Stimulated activated CD8-positive, alpha-beta memory T cell treated with anti-CD3 and anti-CD28 coated beads, Interleukin-12 subunit alpha, Interleukin-12 subunit beta, amount 100 ng/mL, for 24 hours (primary cell): Measurements from ENCODE around the gene GAMT.
"Not testable (repeated sequence)": the region's sequence is repeated elsewhere in the genome, so short reads cannot be mapped to it uniquely, and the experiment has no call there.

ENCODE experiments used
- DNase-seq: peaks from one replicate; pipeline ENCODE4 v3.0.0-alpha.2; 2020; ENCODE audit errors: extremely low read depth

GAMT gene

DNA sequence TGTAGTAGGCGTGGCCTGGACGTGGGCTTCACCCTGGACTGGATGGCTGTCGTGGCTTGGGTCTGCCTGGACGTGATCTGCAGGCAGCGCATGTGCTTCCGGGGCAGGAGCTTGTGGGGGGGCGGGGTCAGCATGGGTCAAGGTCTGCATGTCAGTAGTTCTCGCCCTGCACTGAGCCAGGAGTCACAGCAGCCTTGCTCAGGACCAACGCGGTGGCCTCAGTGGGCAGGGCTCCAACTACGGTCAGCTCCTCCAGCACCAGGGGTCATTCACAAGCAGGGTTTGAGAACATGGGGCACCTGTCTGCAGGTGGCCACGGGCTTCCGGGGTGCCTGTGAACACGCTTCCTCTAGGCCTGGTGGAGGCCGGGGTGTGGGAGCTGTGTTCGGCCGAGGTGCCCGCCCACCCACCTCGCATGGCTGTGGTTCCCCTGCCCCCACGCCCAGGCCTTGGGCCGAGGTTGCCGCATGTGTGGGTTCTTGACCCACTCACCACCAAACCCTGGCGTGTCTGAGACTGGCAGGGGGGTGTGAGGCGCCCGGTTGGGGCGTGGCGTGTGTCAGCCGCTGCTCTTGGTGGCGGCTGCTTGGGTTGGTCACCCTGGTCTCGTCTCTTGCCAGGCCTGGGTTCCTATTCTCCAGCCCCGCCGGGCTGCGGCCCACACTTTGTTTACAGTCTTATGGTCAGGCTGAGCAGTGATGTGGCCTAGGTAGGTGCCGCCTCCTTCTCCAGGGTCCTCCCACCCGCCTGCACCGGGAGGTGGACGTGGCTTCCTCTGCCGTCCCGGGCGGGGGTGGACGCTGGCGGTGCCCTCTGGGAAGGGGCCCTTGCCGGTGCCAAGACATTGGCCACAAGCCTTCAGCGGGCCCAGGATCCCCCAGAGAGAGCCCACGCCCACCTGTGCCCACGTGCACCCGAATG lies 32.0 kb upstream of the GAMT start:
- no peak for DNase-seq

DNA sequence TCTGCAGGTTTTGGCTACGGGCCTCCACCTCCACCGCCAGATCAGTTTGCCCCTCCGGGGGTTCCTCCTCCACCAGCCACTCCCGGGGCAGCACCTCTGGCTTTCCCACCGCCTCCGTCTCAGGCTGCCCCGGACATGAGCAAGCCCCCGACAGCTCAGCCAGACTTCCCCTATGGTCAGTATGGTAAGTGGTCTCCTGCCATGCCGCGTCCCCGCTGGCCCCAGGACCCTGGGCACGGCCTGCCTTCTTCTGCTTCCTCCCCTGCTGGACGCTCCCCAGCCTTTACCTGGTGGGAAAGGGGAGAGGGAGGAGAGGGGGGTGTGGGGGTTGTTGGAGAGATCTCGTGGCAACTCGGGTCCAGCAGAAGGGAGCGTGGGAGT lies 31.2 kb upstream of the GAMT start:
- DNase-seq, result no peak

DNA sequence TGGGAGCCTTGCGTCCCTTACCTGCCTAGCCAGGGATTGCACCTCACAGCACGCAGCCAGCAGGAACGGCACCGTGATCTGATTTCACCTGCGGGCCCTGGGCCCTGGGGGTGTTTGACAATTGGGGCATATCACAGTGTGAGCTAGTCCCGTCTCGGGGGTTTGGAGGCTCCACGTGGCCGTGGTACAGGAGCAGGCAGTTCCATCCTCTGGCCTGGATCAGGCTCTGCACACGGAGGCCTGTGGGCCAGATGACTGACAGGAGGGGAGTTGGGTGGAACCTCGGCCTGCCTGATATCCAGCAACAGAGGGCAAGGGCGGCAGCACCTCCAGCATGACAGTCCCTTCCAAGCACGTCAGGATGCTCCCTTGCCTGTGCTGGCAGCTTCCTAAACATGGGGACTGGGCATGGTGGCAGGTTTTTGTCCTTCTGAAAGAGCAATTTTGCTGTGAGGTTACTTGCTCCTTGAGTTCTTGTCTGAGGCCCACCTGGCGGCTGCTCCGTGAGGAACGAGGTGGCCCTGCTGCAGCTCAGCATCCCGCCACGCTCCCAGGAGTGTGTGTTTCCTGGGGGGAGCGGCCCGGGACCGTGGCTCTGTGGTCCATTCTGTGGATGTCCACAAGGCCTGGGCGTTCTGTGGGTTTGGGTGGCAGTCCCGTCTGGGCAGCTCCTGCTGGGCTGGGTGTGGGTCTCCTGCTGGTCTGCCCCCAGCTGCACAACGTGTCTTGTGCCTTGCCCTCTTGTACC lies 30.6 kb upstream of the GAMT start:
- no peak for DNase-seq

DNA sequence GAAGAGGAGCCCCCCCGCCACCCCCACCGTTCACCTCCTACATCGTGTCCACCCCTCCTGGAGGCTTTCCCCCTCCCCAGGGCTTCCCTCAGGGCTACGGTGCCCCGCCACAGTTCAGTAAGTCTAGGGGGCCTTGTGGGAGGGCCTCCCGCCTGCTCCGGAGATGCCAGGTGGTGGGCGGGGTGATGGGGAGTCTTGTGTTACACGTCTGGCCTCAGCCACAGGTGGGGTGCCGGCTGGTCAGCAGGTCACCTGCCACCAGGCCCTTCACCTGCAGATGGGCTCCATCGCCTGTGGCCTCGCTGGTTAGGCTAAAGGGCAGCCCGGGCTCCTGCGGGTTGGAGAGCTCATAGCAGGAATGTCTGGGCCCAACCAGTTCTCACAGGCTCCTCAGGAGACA lies 28.9 kb upstream of the GAMT start:
- DNase-seq, result no peak

DNA sequence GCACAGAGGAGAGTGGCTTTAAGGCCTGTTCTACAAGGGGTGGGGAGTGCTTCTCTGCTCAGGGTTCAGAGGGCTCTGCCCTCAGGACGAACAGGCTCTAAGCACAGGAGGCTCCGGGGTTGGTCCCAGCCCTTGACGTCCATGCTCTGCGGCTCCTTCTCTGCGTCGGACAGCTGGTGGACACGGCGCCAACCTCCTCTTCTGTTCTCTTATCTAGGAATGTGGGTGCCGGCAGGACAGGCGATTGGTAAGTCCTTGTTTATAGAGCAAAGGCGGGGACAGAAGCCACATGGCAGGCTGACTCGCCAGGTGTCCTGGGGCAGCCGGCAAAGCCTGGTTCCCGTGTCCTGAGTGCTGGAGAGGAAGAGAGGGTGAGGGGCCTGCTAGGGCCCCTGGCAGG lies 28.4 kb upstream of the GAMT start:
- no peak for DNase-seq

DNA sequence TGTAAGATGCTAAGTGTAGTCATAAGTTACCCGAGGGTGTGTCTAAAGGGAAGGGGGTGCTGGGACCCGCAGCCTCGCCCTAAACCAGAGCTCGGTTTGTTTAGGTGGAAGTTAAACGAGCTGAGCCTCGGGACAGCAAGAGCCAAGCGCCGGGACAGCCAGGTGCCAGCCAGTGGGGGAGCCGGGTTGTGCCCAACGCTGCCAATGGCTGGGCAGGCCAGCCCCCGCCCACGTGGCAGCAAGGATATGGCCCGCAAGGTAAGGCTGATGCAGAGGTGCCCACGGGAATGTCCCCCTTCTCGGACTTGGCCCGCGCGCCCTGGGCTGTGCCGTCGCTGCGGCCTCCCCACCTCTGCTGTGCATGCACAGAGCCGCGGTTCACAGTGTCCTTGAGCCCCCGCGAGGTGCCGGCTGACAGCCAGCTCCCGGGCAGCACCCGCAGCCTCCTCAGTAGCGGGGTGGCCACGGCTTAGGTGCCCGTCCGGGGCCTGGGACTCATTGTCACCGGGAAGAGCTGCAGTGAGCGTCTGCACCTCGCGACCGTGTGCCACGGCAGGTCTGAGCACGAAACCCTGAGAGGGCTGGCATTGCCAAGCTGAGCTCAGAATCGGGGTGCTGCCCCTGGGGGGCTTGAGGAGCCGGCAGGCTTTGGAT lies 27.5 kb upstream of the GAMT start:
- no peak for DNase-seq

DNA sequence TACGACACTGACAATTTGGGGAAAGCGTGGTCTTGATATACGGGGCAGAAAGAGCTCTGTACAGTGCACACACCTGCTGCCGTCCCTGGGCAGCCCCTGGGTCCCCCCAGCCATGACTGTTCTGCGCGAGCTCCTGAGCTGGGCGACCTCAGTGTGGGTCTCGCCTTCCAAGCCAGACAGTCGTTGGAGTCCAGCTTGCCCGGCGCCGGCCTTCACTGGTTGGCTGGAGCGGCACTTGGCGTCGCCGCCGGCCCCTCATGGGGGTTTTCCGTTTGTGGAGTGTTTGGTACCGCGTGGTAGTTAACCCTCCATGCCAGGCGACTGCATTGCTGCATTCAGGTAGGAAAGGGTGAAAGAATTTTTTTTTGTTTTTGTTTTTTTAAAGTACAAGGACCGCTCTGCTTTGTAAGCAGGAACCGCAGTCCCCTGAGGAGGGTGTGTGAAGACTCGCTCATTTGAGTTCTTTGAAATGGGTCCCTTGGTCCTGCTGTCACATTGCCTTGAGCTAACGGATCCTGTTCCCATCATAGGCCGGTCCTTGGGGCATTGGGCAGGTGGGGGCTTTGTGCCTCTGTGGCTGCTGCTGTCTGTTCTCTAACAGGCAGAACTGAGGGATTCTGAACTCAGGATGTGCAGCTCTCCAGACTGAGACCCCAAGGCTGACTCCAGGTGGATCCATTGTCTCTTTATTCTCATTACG lies 26.0 kb upstream of the GAMT start:
- DNase-seq, result no peak

DNA sequence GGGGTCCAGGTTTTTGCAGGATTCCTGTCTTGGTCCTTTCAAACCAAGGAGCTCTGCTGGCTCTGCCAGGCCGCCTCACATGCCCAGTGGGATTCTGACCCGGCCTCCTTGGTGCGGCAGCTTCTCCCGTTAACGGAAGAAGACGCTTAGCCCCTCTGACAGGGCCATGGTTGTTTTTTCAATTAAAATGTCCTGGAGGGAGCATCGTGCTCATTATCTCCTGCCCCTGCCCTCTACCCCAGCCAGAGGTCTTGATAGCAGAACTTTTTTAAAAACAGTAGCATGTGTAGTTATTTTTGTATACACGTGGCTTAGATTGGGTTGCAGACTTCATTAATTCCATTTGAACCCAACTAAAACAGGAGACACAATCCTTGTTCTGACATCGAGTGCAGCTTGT lies 25.4 kb upstream of the GAMT start:
- DNase-seq, result no peak

DNA sequence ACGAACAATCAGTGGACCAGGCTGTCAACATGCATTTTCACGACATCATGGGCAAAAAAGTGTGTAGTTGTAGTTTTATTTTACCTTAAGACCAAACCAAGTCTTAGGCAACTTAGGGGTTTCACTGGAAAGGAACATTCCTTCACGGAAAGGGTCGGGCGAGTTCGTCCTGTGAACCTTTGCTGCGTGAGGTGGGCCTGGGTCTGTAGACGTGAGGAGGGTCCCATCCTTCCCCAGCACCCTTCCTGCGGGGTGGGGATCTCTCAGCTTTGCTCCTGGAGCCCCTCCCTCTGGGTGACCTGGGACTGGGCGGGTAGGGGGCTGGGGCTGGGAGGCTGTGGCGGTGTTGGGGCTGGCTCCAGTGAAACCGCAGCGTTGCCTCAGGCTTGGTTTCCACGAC lies 24.6 kb upstream of the GAMT start:
- no peak for DNase-seq

DNA sequence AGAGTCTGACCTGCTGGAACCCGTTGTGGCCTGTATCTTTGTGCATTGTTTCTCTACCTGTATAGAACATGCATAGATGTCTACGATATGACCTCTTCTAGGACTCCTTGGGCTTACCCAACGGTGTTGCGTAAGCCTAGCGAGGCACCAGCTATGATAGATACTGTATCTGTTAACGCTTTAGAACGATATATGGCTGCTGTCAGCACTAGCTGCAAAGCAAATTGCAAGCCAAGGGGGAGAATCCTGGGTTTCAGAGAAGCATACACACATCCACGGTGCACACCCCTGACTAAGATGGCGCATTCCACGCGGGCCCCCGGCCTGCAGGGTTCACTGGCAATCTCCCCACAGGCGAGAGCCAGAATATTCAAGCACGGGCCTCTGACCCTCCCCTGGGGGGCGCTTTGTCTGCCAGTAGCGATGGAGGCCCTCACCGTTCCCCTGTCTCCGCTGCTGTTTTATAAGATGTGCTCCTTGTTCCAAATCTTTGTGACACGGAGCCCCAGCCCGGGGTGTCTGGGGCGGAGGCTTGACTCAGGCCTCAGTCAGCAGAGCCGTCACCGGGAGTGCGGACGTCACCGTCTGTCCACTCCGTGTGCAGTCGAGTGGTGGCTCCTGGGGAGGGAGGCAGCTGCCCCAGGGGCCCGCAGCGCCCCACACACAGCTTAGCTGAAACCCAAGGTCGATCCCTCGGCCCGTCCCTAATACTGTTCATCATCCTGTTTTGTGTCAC lies 23.9 kb upstream of the GAMT start:
- DNase-seq, result no peak

DNA sequence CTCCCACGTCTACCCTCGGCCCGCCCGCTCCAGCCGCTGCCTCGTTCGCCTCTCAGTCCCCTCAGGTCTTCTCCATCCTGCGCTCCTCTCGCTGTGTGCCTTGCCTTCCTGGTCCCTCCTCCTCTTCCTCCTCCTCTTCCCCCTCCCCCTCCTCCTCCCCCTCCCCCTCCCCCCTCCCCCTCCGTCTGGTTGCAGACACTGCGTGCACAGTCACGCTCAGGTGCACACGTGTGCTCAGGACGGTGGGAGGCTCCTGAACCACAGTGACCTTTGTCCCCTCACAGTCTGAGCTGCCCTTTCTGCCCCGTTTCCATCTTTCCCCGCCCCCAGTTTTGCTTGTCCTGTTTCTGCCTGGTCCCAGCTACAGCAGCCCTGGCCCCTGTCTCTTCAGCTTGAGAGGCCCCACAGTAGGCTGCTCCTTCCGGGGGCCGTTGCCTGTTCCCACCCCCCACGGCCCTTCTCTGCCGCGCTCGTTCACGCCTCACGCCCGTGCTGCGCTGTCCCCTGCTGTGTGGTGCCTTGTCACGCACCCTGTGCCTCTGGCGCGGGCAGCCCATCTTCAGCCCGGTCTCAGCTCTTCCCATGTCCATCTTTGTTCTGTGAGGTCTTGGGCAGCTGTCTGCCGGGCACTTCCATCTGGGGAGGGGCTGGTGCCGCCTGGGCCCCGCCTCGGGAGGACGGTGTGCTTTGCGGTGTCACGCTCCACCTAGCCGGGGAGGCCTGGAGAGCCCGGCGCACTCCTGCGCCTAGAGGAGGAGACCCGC lies 23.0 kb upstream of the GAMT start:
- DNase-seq, result no peak

DNA sequence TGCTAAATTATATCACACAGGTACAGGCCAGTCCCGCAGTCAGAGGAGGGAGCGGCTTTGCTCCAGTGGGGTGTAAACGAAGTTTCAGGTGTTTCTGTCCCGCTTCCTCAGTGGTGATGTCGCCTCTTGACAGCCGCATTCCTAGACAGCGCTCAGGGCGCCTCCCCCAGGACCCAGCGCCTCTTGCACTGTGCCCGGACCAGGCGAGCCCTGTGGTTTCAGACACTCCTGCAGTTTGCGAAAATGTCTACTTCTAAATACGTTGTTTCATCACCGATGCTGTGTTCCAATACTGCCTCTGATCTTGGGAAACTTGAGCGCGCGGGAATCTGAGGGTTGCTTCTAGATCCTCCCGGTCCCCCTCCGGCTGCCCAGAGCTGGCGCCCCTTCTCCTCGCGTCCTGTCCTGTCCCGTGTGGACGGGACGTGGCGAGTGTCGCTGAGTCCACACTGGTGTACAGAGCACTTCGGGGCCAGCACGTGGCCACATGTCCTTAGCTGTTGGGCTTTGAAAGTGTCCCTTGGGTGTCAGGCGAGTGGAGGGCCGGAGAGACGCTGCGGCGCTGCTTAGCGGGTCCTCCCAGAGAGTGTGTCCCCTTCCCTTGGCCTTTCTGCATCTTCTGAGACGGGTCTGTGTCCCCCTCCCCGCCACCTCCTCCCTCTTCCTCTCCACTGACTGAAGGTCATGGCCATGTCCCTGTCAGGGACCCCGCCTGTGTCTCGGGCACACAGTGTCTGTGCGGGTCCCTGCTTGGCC lies 22.3 kb upstream of the GAMT start:
- no peak for DNase-seq

DNA sequence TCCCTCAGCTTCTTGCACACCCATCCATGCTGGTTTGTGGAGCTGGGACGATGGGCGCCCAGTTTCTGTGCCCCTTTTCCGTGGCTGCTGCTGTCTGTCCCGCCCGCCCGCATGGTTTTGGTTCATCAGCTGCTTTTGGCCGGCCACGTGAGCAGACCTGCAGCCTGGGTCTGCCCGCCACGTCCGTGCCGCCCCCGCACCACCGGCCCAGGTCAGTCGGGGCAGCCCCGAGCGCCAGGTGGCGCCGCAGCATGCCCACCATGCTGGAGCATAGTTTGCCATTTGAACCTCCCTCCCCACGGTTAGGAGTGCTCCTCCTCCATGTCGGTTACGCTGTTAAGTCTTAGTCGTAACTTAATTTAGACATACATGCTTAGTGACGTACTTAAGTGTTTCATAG lies 21.6 kb upstream of the GAMT start:
- no peak for DNase-seq

DNA sequence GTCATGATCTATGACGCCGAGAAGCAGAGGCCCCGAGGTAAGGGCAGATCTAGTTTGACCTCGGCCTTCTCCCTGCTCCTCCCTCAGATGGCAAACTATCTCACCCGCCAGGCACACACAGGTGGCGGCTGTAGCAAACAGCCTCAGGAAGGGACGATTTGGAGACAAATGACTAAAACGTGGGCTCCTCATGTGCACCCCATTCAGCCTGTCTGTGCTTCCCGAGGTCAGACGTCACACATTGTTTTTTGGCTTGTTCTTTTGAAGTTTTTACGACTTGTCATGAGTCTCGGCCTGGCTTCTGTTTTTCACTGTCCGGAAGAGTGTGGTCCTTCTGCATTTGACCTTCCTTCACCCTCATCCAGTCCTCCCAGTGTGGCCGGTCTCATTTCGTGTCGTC lies 21.0 kb upstream of the GAMT start:
- no peak for DNase-seq

DNA sequence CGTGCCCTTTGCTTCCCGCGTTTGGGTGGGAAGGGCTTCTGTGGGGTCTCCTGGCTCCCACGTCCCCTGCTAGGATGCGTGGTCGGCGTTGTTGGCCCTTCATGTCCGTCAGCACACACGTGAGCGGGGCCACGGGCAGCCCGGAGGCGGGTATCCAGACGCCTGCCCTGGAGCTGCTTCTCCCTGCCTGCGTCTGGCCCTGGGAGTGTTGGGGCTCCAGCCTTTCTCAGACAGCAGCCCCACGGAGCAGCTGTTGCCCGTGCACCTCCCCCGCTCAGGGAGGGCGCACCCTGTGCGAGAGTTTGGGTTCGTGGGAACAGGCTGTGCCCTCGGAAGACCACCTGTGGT lies 20.6 kb upstream of the GAMT start:
- DNase-seq, result no peak

DNA sequence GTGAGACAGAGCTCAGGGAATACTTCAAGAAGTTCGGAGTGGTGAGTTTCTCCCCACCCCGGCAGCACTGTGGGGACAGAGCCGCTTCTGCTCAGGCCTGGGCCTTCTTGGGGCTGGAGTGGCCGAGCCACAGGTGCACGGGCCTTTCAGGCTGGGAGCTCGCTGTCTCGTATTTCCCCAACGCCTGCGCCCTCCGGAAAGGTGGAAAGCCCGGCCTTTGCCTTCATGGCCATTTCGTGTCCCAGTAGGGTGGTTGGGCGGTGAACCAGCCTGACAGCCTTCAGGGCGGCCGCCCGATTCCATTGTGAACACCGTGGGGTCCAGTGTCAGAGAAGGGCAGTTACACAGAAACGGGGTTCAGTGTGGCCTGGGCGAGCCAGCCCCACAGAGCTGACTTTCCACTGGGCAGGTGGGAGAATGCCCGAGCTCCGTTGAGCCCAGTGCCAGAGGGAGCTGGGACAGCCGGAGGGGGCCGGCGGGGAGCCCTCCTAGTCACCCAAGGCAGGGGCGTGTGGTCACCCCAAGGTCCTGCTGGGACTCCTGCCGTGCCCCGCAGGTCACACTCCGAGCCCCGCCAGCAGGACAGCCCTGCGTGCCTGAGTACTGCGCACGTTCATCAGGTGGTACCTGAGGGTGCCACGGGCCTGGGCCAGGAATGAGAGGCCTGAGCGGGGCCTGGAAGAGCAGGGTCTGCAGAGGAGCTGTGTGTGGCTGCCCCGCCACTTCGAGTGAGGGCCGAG lies 20.0 kb upstream of the GAMT start:
- no peak for DNase-seq

DNA sequence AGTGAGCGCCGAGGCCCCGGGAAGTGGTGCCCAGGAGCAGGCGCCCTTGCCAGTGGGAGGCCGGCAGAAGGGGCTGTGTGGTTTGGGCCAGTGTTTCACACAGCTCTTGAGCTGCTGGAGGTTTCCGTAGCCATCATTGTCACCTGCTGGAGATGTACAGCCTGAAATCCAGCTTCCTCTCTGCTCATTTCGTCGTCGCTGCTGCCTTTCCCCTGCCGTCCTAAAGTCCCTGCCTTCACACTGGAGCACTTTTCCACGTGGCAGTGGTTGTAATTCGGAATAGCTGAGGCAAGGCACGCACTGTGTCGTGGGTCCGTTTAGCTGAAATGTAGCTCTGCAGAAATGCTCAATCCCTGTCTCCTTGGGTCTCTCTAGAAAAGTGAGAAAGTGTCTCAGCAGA lies 19.2 kb upstream of the GAMT start:
- no peak for DNase-seq

DNA sequence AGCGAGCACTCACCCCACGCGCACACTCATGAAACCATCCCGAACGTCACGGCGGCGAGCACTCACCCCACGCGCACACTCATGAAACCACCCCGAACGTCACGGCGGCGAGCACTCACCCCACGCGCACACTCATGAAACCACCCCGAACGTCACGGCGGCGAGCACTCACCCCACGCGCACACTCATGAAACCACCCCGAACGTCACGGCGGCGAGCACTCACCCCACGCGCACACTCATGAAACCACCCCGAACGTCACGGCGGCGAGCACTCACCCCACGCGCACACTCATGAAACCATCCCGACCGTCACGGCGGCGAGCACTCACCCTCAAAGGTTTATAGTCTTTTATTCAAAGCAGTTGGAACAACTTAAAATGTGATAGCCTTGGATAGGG lies 18.7 kb upstream of the GAMT start:
- not testable (repeated sequence) for DNase-seq
